K562 (cell line): ENCODE results near the gene RABGAP1. TPM values are rescaled to one million over a fixed set of nuclear protein-coding genes. Genes with fewer than 3 reads are reported as not detected.

ENCODE experiments used
- CREB1 ChIP-seq, 2 experiments: sonication (generic) in 1 of 2; formaldehyde crosslinking in 1 of 2; IDR thresholded peaks; 2 replicates each; pipeline versions ENCODE4 v1.6.1 to v1.8.0; 2012 to 2022; ENCODE audit warnings: inconsistent platforms in 1 of 2, mild to moderate bottlenecking in 1 of 2, missing genetic modification reagents in 1 of 2, moderate library complexity in 1 of 2
- JUND ChIP-seq, 2 experiments: IDR thresholded peaks; 2 replicates in 1 of 2; 3 replicates in 1 of 2; pipeline ENCODE4 v1.6.1; 2011; ENCODE audit warnings: borderline replicate concordance in 2 of 2, low read depth in 2 of 2, low read length in 2 of 2, improper control_type of control experiment in 1 of 2, missing biosample characterization in 1 of 2, missing genetic modification characterization in 1 of 2, missing genetic modification reagents in 1 of 2
- NFE2 ChIP-seq: IDR thresholded peaks from 2 replicates; pipeline ENCODE4 v1.6.1; 2014; ENCODE audit warnings: antibody characterized with exemption, low read depth
- SAFB2 ChIP-seq: fragments of 200-400 bp; formaldehyde crosslinking; IDR thresholded peaks from 2 replicates; pipeline ENCODE4 v1.6.1; 2018; ENCODE audit warnings: borderline replicate concordance, low read length, low read depth, moderate library complexity; ENCODE audit not compliant: severe bottlenecking
- SRF ChIP-seq, 2 experiments: fragments of 250-450, 450-650 bp in 1 of 2; sonication (Bioruptor Pico) in 1 of 2; sonication (generic) in 1 of 2; formaldehyde crosslinking; IDR thresholded peaks; 2 replicates each; pipeline versions ENCODE4 v1.5.0 to v1.5.1; 2020 to 2022; ENCODE audit warnings: mild to moderate bottlenecking in 1 of 2, missing genetic modification reagents in 1 of 2
- ZBTB17 ChIP-seq: fragments of 450-650 bp; formaldehyde crosslinking; IDR thresholded peaks from 2 replicates; pipeline ENCODE4 v1.4.0; 2020; ENCODE audit warnings: mild to moderate bottlenecking
- ZNF23 ChIP-seq: fragments of 250-450 bp; sonication (Bioruptor Pico); IDR thresholded peaks from 2 replicates; pipeline ENCODE4 v1.4.0; 2020; ENCODE audit warnings: mild to moderate bottlenecking
- ZNF384 ChIP-seq: IDR thresholded peaks from 2 replicates; pipeline ENCODE4 v1.6.1; 2012; ENCODE audit warnings: low read depth, low read length, improper control_type of control experiment
- ZNF764 ChIP-seq: fragments of 250-450 bp; sonication (Bioruptor Pico); IDR thresholded peaks from 2 replicates; pipeline ENCODE4 v1.4.0; 2020; ENCODE audit warnings: low read depth, mild to moderate bottlenecking, moderate library complexity
- ZNF77 ChIP-seq: fragments of 250-450 bp; sonication (Bioruptor Pico); IDR thresholded peaks from 2 replicates; pipeline ENCODE4 v1.5.0; 2020
- polyA plus RNA-seq, 8 experiments: library from polyadenylated mRNA; depleted of rRNA in 4 of 8; stranded (reverse) in 5 of 8; unstranded in 3 of 8; fragments of >200 nt; fragmentation: Nextera tagmentation in 2 of 8; fragmentation: Illumina TruSeq in 1 of 8; extraction: Ambion mirVana in 2 of 8; extraction: Trizol in 1 of 8; gene quantifications; 2 replicates each; pipeline versions ENCODE4 v1.2.1 to v1.2.3, GENCODE V29; 2011 to 2014; ENCODE audit warnings: inconsistent platforms in 1 of 8, missing spikeins in 1 of 8
- total RNA-seq, 7 experiments: library from RNA; depleted of rRNA in 6 of 7; stranded (reverse); fragments of >200 nt in 6 of 7; fragmentation: Illumina TruSeq in 2 of 7; extraction: Trizol in 2 of 7; gene quantifications; 2 replicates each; pipeline versions ENCODE4 v1.2.1 to v1.2.3, GENCODE V29; 2011 to 2021; ENCODE audit warnings: low replicate concordance in 1 of 7
- TF ChIP-seq, protein P1 (sequence below), 2 experiments: fragments of 200-800 bp in 1 of 2; sonication (Bioruptor generic) in 1 of 2; sonication (generic) in 1 of 2; formaldehyde crosslinking in 1 of 2; IDR thresholded peaks in 1 of 2; conservative IDR thresholded peaks in 1 of 2; 2 replicates each; pipeline versions ENCODE4 v1.5.0 to v1.6.1; 2016 to 2020; ENCODE audit warnings: missing compliant biosample characterization in 1 of 2, missing genetic modification characterization in 1 of 2, missing genetic modification reagents in 1 of 2
- TF ChIP-seq, protein P2 (sequence below), 2 experiments: fragments of 450-650 bp in 1 of 2; sonication (generic) in 1 of 2; formaldehyde crosslinking in 1 of 2; IDR thresholded peaks in 1 of 2; conservative IDR thresholded peaks in 1 of 2; 2 replicates each; pipeline versions ENCODE4 v1.6.1 to v1.8.1; 2016 to 2023; ENCODE audit warnings: mild to moderate bottlenecking in 2 of 2, moderate library complexity in 2 of 2, inconsistent platforms in 1 of 2, missing genetic modification reagents in 1 of 2
- TF ChIP-seq, protein P3 (sequence below): IDR thresholded peaks from 2 replicates; pipeline ENCODE4 v1.6.1; 2016; ENCODE audit warnings: missing genetic modification characterization, missing compliant biosample characterization
- TF ChIP-seq, protein P4 (sequence below): sonication (generic); formaldehyde crosslinking; IDR thresholded peaks from 2 replicates; pipeline ENCODE4 v1.8.0; 2023; ENCODE audit warnings: missing genetic modification reagents, mild to moderate bottlenecking, borderline replicate concordance

RABGAP1 gene
- total and polyA plus RNA-seq, 9 of the 15 experiments (the other 6 are each of a cell fraction or from before 2014, with no cell fraction given): 1.5 to 22.7 (median 13.1) TPM

DNA sequence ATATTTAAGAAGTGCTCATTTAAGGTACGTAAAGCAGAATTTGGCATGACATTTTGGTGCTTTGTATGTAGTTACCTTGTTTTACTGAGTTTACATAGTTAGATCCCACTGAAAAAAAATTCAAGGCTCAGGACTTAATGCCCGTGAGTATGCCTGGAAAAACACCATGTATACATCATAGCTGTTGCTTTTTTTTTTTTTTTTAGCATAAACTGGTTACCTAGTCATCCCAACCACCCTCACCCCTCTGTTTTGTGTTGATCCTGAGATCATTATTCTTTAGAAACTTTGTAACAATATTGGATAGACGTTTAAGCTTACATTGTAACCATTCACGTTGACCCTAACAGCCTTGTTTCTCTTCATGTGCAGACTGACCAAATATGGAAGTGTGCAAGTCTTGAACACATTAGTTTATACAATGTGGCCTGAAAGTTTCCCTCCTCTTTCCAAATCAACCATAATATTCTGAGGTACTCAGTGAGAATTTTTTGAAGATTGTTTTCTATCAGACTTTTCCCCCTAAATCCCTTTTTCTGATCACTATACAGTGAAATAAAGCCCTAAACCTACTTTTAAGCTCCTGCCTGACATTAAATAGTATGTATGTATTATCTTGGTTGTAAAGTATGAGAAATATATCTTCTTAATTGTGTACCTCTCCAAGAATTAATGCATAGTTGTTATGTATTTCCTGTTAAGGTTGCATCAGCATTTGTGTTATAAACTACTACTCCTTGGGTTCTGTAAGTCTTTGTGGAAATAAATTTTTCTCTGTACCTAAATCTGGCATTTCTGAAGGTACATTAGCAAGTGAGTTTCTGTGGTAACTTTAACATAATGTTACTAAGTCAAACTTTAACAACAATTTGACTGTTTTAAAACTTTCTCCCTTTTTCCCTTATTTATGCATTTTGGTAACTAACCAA lies 4.4 kb downstream of the RABGAP1 start (continued):
- TF ChIP-seq, protein P1, sequence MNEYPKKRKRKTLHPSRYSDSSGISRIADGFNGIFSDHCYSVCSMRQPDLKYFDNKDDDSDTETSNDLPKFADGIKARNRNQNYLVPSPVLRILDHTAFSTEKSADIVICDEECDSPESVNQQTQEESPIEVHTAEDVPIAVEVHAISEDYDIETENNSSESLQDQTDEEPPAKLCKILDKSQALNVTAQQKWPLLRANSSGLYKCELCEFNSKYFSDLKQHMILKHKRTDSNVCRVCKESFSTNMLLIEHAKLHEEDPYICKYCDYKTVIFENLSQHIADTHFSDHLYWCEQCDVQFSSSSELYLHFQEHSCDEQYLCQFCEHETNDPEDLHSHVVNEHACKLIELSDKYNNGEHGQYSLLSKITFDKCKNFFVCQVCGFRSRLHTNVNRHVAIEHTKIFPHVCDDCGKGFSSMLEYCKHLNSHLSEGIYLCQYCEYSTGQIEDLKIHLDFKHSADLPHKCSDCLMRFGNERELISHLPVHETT (CRISPR knock-in tag; conservative IDR thresholded peaks at IDR 0.05 in 1 of 2, IDR thresholded peaks at IDR 0.05 in 1 of 2): 0 out of 4 replicates have a peak, but pooled peaks of 1 of the 2 experiments have one; percentile 19
- TF ChIP-seq JUND (IDR thresholded peaks at IDR 0.05; ENCODE audit: borderline replicate concordance, low read depth, low read length) (no peak), JUND (tag; IDR thresholded peaks at IDR 0.05; ENCODE audit: borderline replicate concordance, low read depth, low read length) (no peak), SRF (CRISPR knock-in tag; IDR thresholded peaks at IDR 0.05) (peak in 1 of 2 experiments; percentile 92; a peak in 2 of 4 replicates), ZNF23 (CRISPR knock-in tag) (no peak), ZNF77 (CRISPR knock-in tag) (no peak), SAFB2 (no peak), ZNF764 (CRISPR knock-in tag) (no peak), CREB1 (IDR thresholded peaks at IDR 0.05) (no peak), CREB1 (CRISPR knock-in tag; IDR thresholded peaks at IDR 0.05) (no peak), ZNF384 (peak; percentile 72), NFE2 (no peak), ZBTB17 (no peak)
- TF ChIP-seq, protein P2, sequence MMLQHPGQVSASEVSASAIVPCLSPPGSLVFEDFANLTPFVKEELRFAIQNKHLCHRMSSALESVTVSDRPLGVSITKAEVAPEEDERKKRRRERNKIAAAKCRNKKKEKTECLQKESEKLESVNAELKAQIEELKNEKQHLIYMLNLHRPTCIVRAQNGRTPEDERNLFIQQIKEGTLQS (IDR thresholded peaks at IDR 0.05): peak; percentile 81
- TF ChIP-seq, protein P2 (CRISPR knock-in tag; conservative IDR thresholded peaks at IDR 0.05): no peak
- TF ChIP-seq, protein P3, sequence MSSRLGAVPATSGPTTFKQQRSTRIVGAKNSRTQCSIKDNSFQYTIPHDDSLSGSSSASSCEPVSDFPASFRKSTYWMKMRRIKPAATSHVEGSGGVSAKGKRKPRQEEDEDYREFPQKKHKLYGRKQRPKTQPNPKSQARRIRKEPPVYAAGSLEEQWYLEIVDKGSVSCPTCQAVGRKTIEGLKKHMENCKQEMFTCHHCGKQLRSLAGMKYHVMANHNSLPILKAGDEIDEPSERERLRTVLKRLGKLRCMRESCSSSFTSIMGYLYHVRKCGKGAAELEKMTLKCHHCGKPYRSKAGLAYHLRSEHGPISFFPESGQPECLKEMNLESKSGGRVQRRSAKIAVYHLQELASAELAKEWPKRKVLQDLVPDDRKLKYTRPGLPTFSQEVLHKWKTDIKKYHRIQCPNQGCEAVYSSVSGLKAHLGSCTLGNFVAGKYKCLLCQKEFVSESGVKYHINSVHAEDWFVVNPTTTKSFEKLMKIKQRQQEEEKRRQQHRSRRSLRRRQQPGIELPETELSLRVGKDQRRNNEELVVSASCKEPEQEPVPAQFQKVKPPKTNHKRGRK (tag): 0 out of 2 replicates have a peak, but pooled peaks have one; percentile 14
- TF ChIP-seq, protein P4, sequence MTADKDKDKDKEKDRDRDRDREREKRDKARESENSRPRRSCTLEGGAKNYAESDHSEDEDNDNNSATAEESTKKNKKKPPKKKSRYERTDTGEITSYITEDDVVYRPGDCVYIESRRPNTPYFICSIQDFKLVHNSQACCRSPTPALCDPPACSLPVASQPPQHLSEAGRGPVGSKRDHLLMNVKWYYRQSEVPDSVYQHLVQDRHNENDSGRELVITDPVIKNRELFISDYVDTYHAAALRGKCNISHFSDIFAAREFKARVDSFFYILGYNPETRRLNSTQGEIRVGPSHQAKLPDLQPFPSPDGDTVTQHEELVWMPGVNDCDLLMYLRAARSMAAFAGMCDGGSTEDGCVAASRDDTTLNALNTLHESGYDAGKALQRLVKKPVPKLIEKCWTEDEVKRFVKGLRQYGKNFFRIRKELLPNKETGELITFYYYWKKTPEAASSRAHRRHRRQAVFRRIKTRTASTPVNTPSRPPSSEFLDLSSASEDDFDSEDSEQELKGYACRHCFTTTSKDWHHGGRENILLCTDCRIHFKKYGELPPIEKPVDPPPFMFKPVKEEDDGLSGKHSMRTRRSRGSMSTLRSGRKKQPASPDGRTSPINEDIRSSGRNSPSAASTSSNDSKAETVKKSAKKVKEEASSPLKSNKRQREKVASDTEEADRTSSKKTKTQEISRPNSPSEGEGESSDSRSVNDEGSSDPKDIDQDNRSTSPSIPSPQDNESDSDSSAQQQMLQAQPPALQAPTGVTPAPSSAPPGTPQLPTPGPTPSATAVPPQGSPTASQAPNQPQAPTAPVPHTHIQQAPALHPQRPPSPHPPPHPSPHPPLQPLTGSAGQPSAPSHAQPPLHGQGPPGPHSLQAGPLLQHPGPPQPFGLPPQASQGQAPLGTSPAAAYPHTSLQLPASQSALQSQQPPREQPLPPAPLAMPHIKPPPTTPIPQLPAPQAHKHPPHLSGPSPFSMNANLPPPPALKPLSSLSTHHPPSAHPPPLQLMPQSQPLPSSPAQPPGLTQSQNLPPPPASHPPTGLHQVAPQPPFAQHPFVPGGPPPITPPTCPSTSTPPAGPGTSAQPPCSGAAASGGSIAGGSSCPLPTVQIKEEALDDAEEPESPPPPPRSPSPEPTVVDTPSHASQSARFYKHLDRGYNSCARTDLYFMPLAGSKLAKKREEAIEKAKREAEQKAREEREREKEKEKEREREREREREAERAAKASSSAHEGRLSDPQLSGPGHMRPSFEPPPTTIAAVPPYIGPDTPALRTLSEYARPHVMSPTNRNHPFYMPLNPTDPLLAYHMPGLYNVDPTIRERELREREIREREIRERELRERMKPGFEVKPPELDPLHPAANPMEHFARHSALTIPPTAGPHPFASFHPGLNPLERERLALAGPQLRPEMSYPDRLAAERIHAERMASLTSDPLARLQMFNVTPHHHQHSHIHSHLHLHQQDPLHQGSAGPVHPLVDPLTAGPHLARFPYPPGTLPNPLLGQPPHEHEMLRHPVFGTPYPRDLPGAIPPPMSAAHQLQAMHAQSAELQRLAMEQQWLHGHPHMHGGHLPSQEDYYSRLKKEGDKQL: no peak
